GM15510 (cell line): ENCODE measurements around the gene HELZ.

Experiments
- POLR2A ChIP-seq: IDR thresholded peaks from 3 replicates; pipeline ENCODE4 v1.6.1; 2011; ENCODE audit warnings: borderline replicate concordance; ENCODE audit not compliant: insufficient read length; ENCODE audit errors: extremely low read depth

Gene HELZ

DNA sequence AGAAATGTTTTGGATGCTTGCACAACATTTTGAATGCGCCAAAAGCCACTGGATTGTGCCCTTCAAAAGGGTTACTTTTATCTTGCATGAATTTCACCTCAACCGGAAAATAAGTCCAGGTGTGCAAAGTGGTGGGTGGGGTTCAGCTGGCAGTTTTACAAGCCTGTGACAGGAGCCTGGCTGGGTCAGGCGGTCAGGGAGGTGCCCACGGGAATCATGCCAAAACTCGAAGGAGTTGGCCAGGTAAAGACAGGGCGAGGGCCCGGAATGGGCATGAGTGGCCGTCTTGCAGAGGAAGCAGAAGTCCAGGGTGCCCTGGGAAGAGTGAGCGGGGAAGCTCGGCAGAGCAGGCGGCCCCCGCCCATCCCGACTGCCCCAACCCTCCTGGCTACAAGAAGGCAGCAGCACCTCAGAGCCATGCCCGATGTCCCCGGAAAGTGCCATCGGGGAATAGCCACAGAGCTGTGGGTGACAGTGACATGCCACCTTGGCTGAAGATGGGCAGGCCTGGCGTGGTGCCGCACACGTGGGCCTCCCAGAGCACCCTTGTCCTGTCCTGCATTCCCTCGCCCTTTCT lies 219.7 kb downstream of the HELZ start:
- no peak for TF ChIP-seq POLR2A

GRCh38 chr17:67024736-67025135 lies 220.3 kb downstream of the HELZ start:
- TF ChIP-seq POLR2A: no peak

DNA sequence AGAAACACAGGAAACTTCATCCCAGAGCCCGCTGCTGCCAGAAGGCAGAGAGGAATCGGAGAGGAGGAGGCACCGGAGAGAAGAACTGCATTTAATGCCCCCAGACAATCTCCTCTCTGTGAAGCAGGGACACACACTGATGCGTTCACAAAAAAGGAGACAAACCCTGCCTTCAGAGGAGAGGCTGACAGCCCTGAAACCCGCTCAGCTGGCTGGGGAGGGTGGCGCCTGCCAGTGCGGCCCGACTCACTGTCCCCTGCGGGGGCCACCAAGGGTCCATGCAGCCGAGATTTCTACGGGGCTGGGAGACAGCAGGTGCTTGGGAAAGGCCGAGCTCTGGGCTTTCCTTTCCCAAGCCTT lies 222.6 kb downstream of the HELZ start:
- no peak for TF ChIP-seq POLR2A

DNA sequence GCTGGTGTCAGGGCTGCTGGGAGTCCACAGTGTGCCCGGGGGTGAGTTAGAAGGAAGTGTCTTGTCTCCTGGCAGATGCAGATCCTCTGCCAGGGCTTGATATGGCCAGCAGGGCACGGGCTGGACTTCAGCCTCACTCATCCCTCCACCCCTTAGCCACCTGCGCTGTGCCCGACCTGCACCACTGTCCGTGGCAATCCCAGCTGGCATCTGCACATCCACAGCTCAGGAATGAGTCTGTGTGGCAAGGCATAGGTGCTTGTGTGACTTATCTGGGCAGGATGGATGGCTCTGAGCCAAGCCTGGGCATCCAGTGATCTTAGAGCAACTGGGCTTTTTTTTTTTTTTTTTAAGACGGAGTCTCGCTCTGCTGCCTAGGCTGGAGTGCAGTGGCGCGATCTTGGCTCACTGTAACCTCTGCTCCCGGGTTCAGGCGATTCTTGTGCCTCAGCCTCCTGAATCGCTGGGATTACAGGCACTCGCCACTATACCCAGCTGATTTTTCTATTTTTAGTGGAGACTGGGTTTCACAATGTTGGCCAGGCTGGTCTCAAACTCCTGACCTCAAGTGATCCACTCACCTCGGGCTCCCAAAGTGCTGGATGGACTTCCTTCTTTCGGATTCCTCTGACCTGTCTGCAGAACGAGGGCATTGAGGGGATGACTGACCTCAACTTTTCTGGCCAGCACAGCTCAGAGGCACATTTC lies 223.1 kb downstream of the HELZ start:
- no peak for TF ChIP-seq POLR2A

- TF ChIP-seq POLR2A: no peak
Observed at GRCh38 chr17:67021196-67021595, 223.8 kb downstream of the HELZ start.
